ENCODE data around the gene WDR53.
"Not testable (repeated sequence)": the region's sequence is repeated elsewhere in the genome, so short reads cannot be mapped to it uniquely, and the experiment has no call there.

The WDR53 gene

GRCh38 chr3:196517919-196518318 lies 50.4 kb downstream of the WDR53 start:
- H3K27me3 ChIP-seq (ENCODE audit: insufficient read depth, low read depth, severe bottlenecking): no peaks in the 10 kb centered on the region
- peaks cover 5% of the 10 kb centered on the region for H3K9me3 ChIP-seq (ENCODE audit: severe bottlenecking)
- DNase-seq: no peak
- H3K36me3 ChIP-seq: no peaks in the 10 kb centered on the region
- no peak overlapping the region for H3K27ac ChIP-seq
- TF ChIP-seq CTCF (IDR thresholded peaks at IDR 0.05; ENCODE audit: low read depth, low read length): no peak
- H3K4me3 ChIP-seq (ENCODE audit: low read depth, low read length): no peak overlapping the region

GRCh38 chr3:196517162-196517800 lies 51.1 kb downstream of the WDR53 start:
- H3K4me3 ChIP-seq (ENCODE audit: low read depth, low read length): no peak overlapping the region
- DNase-seq: no peak
- peaks cover 5% of the 10 kb centered on the region for H3K9me3 ChIP-seq (ENCODE audit: severe bottlenecking)
- no peak overlapping the region for H3K27ac ChIP-seq
- H3K36me3 ChIP-seq: no peaks in the 10 kb centered on the region
- no peak for TF ChIP-seq CTCF (IDR thresholded peaks at IDR 0.05; ENCODE audit: low read depth, low read length)
- H3K27me3 ChIP-seq (ENCODE audit: insufficient read depth, low read depth, severe bottlenecking): no peaks in the 10 kb centered on the region

GRCh38 chr3:196514913-196515621 lies 53.3 kb downstream of the WDR53 start, which contains the start of gene SMCO1:
TSS of gene SMCO1 (minus strand) at chr3:196515346. CDS start at chr3:196515209, 137 bp downstream.
- no peaks in the 10 kb centered on the region for H3K27me3 ChIP-seq (ENCODE audit: insufficient read depth, low read depth, severe bottlenecking)
- H3K27ac ChIP-seq: no peak within 1 kb of the TSS
- H3K4me3 ChIP-seq (ENCODE audit: low read depth, low read length): no peak within 1 kb of the TSS
- no peaks in the 10 kb centered on the region for H3K36me3 ChIP-seq
- peaks cover 5% of the 10 kb centered on the region for H3K9me3 ChIP-seq (ENCODE audit: severe bottlenecking)
- TF ChIP-seq CTCF (IDR thresholded peaks at IDR 0.05; ENCODE audit: low read depth, low read length): no peak
- DNase-seq: no peak

DNA sequence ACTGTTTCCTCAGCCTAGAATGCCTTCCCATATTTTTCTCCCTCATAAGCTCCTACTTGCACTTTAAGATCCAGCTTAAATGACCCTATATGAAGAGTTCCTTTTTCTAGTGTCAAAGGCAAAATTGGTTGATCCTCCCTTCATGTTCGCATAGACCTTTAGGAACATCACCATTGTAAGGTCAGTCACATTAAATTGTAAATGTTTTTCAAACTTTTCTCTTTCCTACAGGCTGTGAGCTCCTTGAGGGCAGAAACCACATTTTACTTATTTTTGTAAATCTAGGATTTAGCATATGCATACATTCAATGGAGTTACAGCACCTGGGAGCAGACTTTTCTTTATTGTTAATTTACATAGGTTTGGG lies 54.0 kb downstream of the WDR53 start:
- Histone ChIP-seq H3K36me3 (no peaks in the 10 kb centered on the region), H3K9me3 (ENCODE audit: severe bottlenecking) (peaks cover 1% of the 10 kb centered on the region), H3K27ac (no peak overlapping the region), H3K27me3 (ENCODE audit: insufficient read depth, low read depth, severe bottlenecking) (no peaks in the 10 kb centered on the region), H3K4me3 (ENCODE audit: low read depth, low read length) (no peak overlapping the region)
- no peak for DNase-seq
- no peak for TF ChIP-seq CTCF (IDR thresholded peaks at IDR 0.05; ENCODE audit: low read depth, low read length)

DNA sequence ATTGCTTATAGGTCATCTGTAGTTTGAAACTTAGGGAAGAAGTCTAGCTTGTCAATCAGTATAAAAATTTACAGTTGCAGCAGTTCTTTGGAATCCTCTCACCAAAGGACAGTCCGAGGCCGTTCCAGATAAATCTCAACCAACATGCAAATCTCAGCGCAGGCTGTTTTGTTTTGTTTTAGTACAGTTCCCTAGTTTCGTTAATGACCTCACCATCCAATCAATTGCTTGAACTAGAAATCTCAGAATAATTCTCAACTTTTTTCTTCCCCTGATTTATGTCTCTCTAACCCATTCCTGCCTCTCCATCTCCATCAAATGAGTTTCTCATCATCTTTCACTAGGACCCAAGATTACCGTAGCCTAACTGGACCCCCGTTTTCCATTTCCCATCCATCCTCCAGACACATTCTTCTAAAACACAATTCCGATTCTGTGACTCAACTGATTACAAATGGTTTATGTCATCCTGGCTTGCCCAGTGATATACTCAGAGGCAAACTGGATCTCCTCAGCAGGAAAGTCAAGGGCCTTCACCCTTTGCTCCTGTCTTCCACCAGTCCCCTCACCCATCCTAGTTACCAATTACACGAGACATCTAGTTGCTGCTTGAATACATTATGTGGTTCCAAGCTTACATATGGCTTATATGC lies 54.5 kb downstream of the WDR53 start:
- no peak for DNase-seq

GRCh38 chr3:196511646-196512425 lies 56.5 kb downstream of the WDR53 start:
- H3K9me3 ChIP-seq (ENCODE audit: severe bottlenecking); H3K36me3 ChIP-seq; H3K27me3 ChIP-seq (ENCODE audit: insufficient read depth, low read depth, severe bottlenecking); H3K4me3 ChIP-seq (ENCODE audit: low read depth, low read length); DNase-seq; H3K27ac ChIP-seq: not testable (repeated sequence)

More for the DNA sequence above, 54.5 kb downstream of the WDR53 start:
- Histone ChIP-seq H3K27ac (no peak overlapping the region), H3K36me3 (no peaks in the 10 kb centered on the region), H3K9me3 (ENCODE audit: severe bottlenecking) (no peaks in the 10 kb centered on the region), H3K4me3 (ENCODE audit: low read depth, low read length) (no peak overlapping the region), H3K27me3 (ENCODE audit: insufficient read depth, low read depth, severe bottlenecking) (no peaks in the 10 kb centered on the region)
- TF ChIP-seq CTCF (IDR thresholded peaks at IDR 0.05; ENCODE audit: low read depth, low read length): no peak

DNA sequence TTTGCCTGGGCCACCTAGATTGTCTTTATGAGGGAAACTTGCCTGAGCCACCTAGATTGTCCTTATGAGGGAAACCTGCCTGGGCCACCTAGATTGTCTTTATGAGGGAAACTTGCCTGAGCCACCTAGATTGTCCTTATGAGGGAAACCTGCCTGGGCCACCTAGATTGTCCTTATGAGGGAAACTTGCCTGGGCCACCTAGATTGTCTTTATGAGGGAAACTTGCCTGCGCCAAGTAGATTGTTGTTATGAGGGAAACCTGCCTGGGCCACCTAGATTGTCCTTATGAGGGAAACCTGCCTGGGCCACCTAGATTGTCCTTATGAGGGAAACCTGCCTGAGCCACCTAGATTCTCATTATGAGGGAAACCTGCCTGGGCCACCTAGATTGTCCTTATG lies 57.2 kb downstream of the WDR53 start:
- H3K9me3 ChIP-seq (ENCODE audit: severe bottlenecking); H3K27me3 ChIP-seq (ENCODE audit: insufficient read depth, low read depth, severe bottlenecking); DNase-seq; H3K4me3 ChIP-seq (ENCODE audit: low read depth, low read length); H3K36me3 ChIP-seq; H3K27ac ChIP-seq: not testable (repeated sequence)
